SK-N-SH (cell line): ENCODE results near the gene ARHGAP5.

Experiments used
- NFIC ChIP-seq: IDR thresholded peaks from 2 replicates; pipeline ENCODE4 v1.4.0; 2012; ENCODE audit warnings: borderline replicate concordance
- POLR2AphosphoS5 ChIP-seq: IDR thresholded peaks from 2 replicates; pipeline ENCODE4 v1.6.1; 2012; ENCODE audit warnings: low read depth, low read length
- REST ChIP-seq: IDR thresholded peaks from 2 replicates; pipeline ENCODE4 v1.6.1; 2012; ENCODE audit warnings: mild to moderate bottlenecking, low read depth, low read length, moderate library complexity
- TF ChIP-seq, protein P1 (sequence below): fragments of 200-600 bp; sonication (generic); IDR thresholded peaks from 2 replicates; pipeline ENCODE4 v1.6.1; 2017; ENCODE audit warnings: antibody characterized with exemption, mild to moderate bottlenecking, moderate library complexity

DNA sequence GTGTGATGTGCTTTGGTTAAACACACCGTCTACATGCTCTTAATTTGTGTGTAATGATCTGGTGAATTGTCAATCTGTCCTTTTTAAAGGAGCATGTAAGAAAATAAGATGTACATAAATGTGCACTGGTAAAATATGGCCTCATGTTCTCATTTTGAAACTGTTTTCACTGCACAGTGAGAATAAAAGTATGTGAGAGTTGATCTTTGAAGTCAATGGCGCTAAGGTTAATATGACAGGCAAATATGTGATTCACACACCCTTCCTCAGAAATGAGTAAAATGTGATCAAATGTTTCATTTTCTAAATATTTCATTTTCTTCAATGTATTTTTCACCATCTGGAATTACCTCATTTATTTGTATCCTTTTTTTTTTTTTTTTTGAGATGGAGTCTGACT lies 116.4 kb downstream of the ARHGAP5 start:
- TF ChIP-seq, protein P1, sequence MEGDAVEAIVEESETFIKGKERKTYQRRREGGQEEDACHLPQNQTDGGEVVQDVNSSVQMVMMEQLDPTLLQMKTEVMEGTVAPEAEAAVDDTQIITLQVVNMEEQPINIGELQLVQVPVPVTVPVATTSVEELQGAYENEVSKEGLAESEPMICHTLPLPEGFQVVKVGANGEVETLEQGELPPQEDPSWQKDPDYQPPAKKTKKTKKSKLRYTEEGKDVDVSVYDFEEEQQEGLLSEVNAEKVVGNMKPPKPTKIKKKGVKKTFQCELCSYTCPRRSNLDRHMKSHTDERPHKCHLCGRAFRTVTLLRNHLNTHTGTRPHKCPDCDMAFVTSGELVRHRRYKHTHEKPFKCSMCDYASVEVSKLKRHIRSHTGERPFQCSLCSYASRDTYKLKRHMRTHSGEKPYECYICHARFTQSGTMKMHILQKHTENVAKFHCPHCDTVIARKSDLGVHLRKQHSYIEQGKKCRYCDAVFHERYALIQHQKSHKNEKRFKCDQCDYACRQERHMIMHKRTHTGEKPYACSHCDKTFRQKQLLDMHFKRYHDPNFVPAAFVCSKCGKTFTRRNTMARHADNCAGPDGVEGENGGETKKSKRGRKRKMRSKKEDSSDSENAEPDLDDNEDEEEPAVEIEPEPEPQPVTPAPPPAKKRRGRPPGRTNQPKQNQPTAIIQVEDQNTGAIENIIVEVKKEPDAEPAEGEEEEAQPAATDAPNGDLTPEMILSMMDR = no peak
- TF ChIP-seq NFIC (no peak), REST (no peak), POLR2AphosphoS5 (no peak)
